Esophagus muscularis mucosa (tissue), 4 donors: ENCODE results near the gene TRIP13. TPM values are rescaled to one million over a fixed set of nuclear protein-coding genes. Genes with fewer than 3 reads are reported as not detected.
"Not testable (repeated sequence)": the region's sequence is repeated elsewhere in the genome, so short reads cannot be mapped to it uniquely, and the experiment has no call there.

Experiments used
- DNase-seq: peaks from one replicate; pipeline ENCODE4 v3.0.0-alpha.2; 2017; ENCODE audit errors: extremely low spot score
- H3K27ac ChIP-seq, 4 donors: fragments of 200-600 bp; sonication (generic); replicated peaks in 1 of 4; 1 replicate in 3 of 4; 2 replicates in 1 of 4; pipeline ENCODE4 v1.5.1; 2016 to 2019; ENCODE audit warnings: mild to moderate bottlenecking in 1 of 4
- H3K27me3 ChIP-seq, 4 donors: fragments of 200-600 bp; sonication (generic); one replicate each; pipeline versions ENCODE4 v1.5.1 to v1.6.0; 2016 to 2019
- H3K36me3 ChIP-seq, 4 donors: fragments of 200-600 bp; sonication (generic); one replicate each; pipeline ENCODE4 v1.5.1; 2016 to 2019
- H3K4me1 ChIP-seq, 4 donors: fragments of 200-600 bp; sonication (generic); one replicate each; pipeline ENCODE4 v1.5.1; 2016 to 2019
- H3K4me3 ChIP-seq, 4 donors: fragments of 200-600 bp; sonication (generic); 1 replicate in 2 of 4; 2 replicates in 2 of 4; pipeline ENCODE4 v1.5.1; 2016 to 2019; ENCODE audit warnings: mild to moderate bottlenecking in 4 of 4, moderate library complexity in 1 of 4
- H3K9me3 ChIP-seq, 4 donors: fragments of 200-600 bp; sonication (generic); 1 replicate in 3 of 4; 2 replicates in 1 of 4; pipeline ENCODE4 v1.5.1; 2016 to 2019
- EP300 ChIP-seq: sonication (generic); formaldehyde crosslinking; IDR thresholded peaks from one replicate; pipeline ENCODE4 v1.6.1; 2017; ENCODE audit warnings: antibody characterized with exemption
- POLR2A ChIP-seq: fragments of 450-650 bp; IDR thresholded peaks from one replicate; pipeline ENCODE4 v1.6.1; 2017; ENCODE audit warnings: antibody characterized with exemption, moderate library complexity, mild to moderate bottlenecking, low read depth
- POLR2AphosphoS5 ChIP-seq, 2 donors: sonication (generic); formaldehyde crosslinking; IDR thresholded peaks; one replicate each; pipeline ENCODE4 v1.6.1; 2017; ENCODE audit warnings: antibody characterized with exemption in 2 of 2
- WGBS: methylation state at CpG from one replicate; pipeline ENCODE4 v1.1.5; 2018; 5-methylcytosine and 5-hydroxymethylcytosine counted together
- intact Hi-C: fragments of 100-400 bp; cut with DNase I; formaldehyde crosslinking; loops from one replicate; pipeline ENCODE4 v1.15.1; 2023
- total RNA-seq, 4 donors: library from RNA; depleted of rRNA; stranded (reverse); fragments of >200 nt; gene quantifications; one replicate each; pipeline versions ENCODE4 v1.1.0 to v1.2.1, GENCODE V29; 2016
- TF ChIP-seq, protein P1 (sequence below), 3 experiments: fragments of 200-600 bp in 2 of 3; fragments of 450-650 bp in 1 of 3; sonication (generic) in 2 of 3; IDR thresholded peaks; one replicate each; pipeline ENCODE4 v1.5.1; 2017 to 2019; ENCODE audit warnings: antibody characterized with exemption in 3 of 3, mild to moderate bottlenecking in 2 of 3, moderate library complexity in 1 of 3

The TRIP13 gene
- total RNA-seq, 4 donors from 2014 or later = 0.65 to 0.92 (median 0.66) TPM; not detected in 1

DNA sequence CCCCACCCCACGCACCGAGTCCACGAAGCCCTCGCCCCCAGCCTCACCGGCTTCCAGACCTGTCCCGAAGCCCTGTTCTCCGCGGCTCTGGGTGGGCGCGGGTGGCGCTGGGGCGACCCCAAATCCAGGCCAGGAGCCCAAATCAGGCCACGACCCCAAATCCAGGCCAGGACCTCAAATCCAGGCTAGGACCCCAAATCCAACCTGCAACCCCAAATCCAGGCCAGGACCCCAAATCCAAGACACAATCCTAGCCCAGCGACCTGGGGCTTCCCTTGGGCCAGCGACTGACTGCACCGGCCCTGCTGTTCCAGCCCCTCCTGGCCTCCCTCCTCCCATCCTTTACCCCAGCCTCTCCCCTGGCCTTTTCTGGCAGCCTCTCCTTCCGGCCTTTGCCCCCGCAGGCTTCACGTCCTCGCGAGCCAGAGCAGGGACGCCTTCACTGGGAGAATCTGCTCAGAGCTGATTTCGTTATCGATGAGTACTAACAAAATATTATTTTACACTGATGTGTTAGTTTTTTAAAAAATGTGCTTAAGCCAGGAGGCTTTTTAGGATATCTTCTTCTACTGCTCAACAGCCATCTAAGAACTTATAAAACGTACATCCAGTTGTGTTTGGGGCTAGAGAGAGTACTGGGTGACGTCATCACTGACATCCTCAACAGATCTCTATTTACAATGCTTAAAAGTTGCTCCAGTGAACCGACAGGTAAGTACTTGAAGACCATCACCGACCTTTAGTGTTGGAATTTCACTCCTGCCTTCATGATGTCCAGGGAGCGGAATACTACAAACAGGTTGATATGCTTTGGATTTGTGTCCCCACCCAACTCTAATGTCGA is 34.7 kb downstream of the TRIP13 start:
- Histone ChIP-seq H3K36me3 (no peaks in the 10 kb centered on the region), H3K4me1 (peaks cover 10 to 28% (median 25%) of the 10 kb centered on the region in 4 donors), H3K27ac (peak overlapping the region in 1 of 4 donors; percentile 50), H3K27me3 (peaks cover 0 to 27% (median 4%) of the 10 kb centered on the region in 4 donors), H3K9me3 (no peaks in the 10 kb centered on the region), H3K4me3 (peak overlapping the region; percentile 48 to 52 (median 50))
- WGBS = 93% methylated on average over 18 of the region's 30 CpGs
- DNase-seq = no peak
- TF ChIP-seq POLR2AphosphoS5 (IDR thresholded peaks at IDR 0.05) = no peak
- no peak for TF ChIP-seq EP300
- no peak for TF ChIP-seq POLR2A
- TF ChIP-seq, protein P1, sequence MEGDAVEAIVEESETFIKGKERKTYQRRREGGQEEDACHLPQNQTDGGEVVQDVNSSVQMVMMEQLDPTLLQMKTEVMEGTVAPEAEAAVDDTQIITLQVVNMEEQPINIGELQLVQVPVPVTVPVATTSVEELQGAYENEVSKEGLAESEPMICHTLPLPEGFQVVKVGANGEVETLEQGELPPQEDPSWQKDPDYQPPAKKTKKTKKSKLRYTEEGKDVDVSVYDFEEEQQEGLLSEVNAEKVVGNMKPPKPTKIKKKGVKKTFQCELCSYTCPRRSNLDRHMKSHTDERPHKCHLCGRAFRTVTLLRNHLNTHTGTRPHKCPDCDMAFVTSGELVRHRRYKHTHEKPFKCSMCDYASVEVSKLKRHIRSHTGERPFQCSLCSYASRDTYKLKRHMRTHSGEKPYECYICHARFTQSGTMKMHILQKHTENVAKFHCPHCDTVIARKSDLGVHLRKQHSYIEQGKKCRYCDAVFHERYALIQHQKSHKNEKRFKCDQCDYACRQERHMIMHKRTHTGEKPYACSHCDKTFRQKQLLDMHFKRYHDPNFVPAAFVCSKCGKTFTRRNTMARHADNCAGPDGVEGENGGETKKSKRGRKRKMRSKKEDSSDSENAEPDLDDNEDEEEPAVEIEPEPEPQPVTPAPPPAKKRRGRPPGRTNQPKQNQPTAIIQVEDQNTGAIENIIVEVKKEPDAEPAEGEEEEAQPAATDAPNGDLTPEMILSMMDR (IDR thresholded peaks at IDR 0.05) = no peak
- intact Hi-C loops = loop anchor here (10.0 kb wide), 1 partner anchor 717 kb away; no protein-coding TSS in a partner anchor

DNA sequence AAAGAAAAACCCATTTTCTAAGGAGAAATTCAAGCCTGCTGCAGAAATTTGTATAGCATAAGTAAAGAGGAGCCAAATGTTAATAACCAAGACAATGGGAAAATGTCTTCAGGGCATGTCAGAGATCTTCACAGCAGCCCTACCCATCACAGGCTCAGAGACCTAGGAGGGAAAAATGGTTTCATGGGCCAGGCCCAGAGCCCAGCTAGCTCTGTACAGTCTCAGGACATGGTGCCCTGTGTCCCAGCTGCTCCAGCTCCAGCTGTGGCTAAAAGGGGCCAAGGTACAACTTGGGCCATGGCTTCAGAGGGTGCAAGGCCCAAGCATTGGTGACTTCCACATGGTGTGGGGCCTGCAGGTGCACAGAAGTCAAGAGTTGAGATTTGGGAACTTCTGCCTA is 36.5 kb downstream of the TRIP13 start:
- DNase-seq = not testable (repeated sequence)
- H3K27me3 ChIP-seq = peaks cover 0 to 27% (median 4%) of the 10 kb centered on the region in 4 donors
- intact Hi-C loops = loop anchor here (10.0 kb wide), 1 partner anchor 716 kb away; no protein-coding TSS in a partner anchor

DNA sequence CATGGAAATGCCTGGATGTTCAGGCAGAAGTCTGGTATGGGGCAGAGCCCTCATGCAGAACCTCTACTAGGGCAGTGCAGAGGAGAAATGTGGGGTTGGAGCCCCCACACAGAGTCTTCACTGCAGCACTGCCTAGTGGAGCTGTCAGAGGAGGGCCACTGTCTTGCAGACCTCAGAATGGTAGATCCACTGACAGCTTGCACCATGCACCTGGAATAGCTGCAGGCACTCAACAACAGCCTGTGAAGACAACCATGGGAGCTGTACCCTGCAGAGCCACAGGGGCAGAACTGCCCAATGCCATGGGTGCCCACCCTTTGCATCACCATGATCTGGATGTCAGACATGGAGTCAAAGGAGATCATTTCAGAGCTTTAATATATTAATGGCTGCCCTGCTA is 36.9 kb downstream of the TRIP13 start:
- Histone ChIP-seq H3K4me1 (peaks cover 11 to 38% (median 34%) of the 10 kb centered on the region in 4 donors), H3K4me3 (no peak overlapping the region), H3K27me3 (peaks cover 0 to 24% (median 4%) of the 10 kb centered on the region in 4 donors), H3K27ac (no peak overlapping the region), H3K36me3 (no peaks in the 10 kb centered on the region), H3K9me3 (no peaks in the 10 kb centered on the region)
- intact Hi-C loops = loop anchor here (10.0 kb wide), 1 partner anchor 715 kb away; no protein-coding TSS in a partner anchor
- TF ChIP-seq, protein P1 (IDR thresholded peaks at IDR 0.05) = no peak
- TF ChIP-seq POLR2A = no peak
- TF ChIP-seq POLR2AphosphoS5 (IDR thresholded peaks at IDR 0.05) = no peak
- TF ChIP-seq EP300 = no peak
- no peak for DNase-seq

More for the DNA sequence above, 36.5 kb downstream of the TRIP13 start:
- peaks cover 11 to 38% (median 34%) of the 10 kb centered on the region in 4 donors for H3K4me1 ChIP-seq
- H3K36me3 ChIP-seq, H3K4me3 ChIP-seq, H3K27ac ChIP-seq, H3K9me3 ChIP-seq: not testable (repeated sequence)

DNA sequence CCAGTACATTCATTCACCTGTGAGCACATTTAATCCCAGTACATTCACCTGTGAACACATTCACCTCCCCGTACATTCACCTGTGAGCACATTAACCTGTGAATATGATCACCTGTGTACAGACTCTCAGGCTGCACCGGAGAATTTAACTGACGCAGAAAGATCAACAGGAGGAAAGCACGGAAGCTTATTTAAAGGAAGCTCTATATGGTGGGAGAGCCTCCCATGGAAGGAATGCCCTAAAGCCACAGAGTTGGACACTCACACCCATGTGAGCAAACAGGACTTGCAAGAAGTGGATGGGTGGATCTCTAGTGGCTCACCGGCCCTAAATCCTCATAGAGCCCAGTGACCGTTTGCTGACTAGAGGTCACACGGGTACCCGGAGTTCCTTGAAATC is 38.2 kb downstream of the TRIP13 start:
- no peak for DNase-seq
- Histone ChIP-seq H3K27me3 (peaks cover 0 to 19% (median 4%) of the 10 kb centered on the region in 4 donors), H3K9me3 (no peaks in the 10 kb centered on the region), H3K4me1 (peaks cover 11 to 38% (median 34%) of the 10 kb centered on the region in 4 donors), H3K36me3 (no peaks in the 10 kb centered on the region), H3K27ac (no peak overlapping the region), H3K4me3 (no peak overlapping the region)
- 96% methylated on average over 7 of the region's 8 CpGs for WGBS
- TF ChIP-seq POLR2AphosphoS5 (IDR thresholded peaks at IDR 0.05) = no peak
- no peak for TF ChIP-seq EP300
- TF ChIP-seq, protein P1 (IDR thresholded peaks at IDR 0.05) = no peak
- no peak for TF ChIP-seq POLR2A
- intact Hi-C loops = no loop called here

DNA sequence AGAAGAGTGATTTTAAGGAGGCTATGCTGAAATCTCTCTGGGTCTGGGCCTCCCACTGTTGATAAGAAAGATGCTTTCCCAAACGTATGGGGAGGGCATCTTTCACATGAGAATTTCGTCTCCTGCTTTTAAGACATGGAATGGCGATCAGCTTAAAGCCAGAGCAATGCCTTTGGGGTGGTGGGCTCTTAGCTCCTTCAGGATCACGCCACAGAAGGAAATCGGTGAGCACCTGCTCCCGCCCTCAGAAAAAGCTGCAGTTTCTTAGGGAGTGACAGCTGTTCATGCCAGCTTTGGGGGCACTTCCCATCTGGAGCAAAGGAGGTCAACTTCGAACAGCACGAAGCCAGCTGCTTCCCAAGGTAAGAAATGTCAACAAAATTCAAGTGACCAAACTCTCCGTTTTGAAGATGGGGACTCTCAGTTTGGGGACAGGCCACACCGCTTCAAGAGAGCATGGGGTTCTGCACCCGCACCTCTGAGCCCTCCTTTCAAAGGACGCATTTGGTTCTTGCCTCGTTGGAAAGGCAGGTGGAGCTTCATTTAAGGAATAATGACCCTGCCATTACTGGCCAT is 39.0 kb downstream of the TRIP13 start:
- Histone ChIP-seq H3K27ac (peak overlapping the region in 2 of 4 donors; percentile 76 to 78), H3K9me3 (no peaks in the 10 kb centered on the region), H3K36me3 (no peaks in the 10 kb centered on the region), H3K27me3 (peaks cover 0 to 11% (median under 1%) of the 10 kb centered on the region in 4 donors), H3K4me1 (peaks cover 4 to 30% (median 26%) of the 10 kb centered on the region in 4 donors), H3K4me3 (no peak overlapping the region)
- TF ChIP-seq, protein P1 (IDR thresholded peaks at IDR 0.05) = no peak
- TF ChIP-seq POLR2AphosphoS5 (IDR thresholded peaks at IDR 0.05) (no peak), EP300 (no peak)
- intact Hi-C loops = no loop called here
- no peak for DNase-seq
- WGBS = 84% methylated on average over 11 of the region's 13 CpGs
